Gastrocnemius medialis (tissue), 4 donors: ENCODE results near the gene ZSCAN5C. TPM values are rescaled to one million over a fixed set of nuclear protein-coding genes. Genes with fewer than 3 reads are reported as not detected.
"Not testable (repeated sequence)": the region's sequence is repeated elsewhere in the genome, so short reads cannot be mapped to it uniquely, and the experiment has no call there.

Experiments
- ATAC-seq, 2 donors: fragments of 150-250 bp; one replicate each; pipeline ENCODE4 v1.9.1; 2016
- DNase-seq, 2 donors: peaks; one replicate each; pipeline ENCODE4 v3.0.0-alpha.2; 2019
- H3K27ac ChIP-seq, 4 donors: fragments of 200-600 bp; sonication (generic); 1 replicate in 1 of 4; 2 replicates in 3 of 4; pipeline ENCODE4 v1.5.1; 2016 to 2018; ENCODE audit warnings: mild to moderate bottlenecking in 2 of 4, moderate library complexity in 1 of 4
- H3K27me3 ChIP-seq, 3 donors: fragments of 200-600 bp; sonication (generic) in 2 of 3; 1 replicate in 1 of 3; 2 replicates in 2 of 3; pipeline versions ENCODE4 v1.5.1 to v1.6.0; 2016 to 2019; ENCODE audit warnings: mild to moderate bottlenecking in 1 of 3, moderate library complexity in 1 of 3
- H3K36me3 ChIP-seq, 2 donors: fragments of 200-600 bp; sonication (generic) in 1 of 2; one replicate each; pipeline ENCODE4 v1.5.1; 2017 to 2018
- H3K4me1 ChIP-seq, 2 donors: fragments of 200-600 bp; sonication (generic) in 1 of 2; one replicate each; pipeline ENCODE4 v1.5.1; 2016 to 2017; ENCODE audit warnings: mild to moderate bottlenecking in 2 of 2
- H3K4me3 ChIP-seq, 4 donors: fragments of 200-600 bp; sonication (generic) in 3 of 4; 1 replicate in 1 of 4; 2 replicates in 3 of 4; pipeline ENCODE4 v1.5.1; 2016 to 2019; ENCODE audit warnings: mild to moderate bottlenecking in 2 of 4
- H3K9me3 ChIP-seq, 3 donors: fragments of 200-600 bp; sonication (generic) in 2 of 3; 1 replicate in 1 of 3; 2 replicates in 2 of 3; pipeline ENCODE4 v1.5.1; 2016 to 2019
- POLR2A ChIP-seq, 2 donors: fragments of 450-650 bp; IDR thresholded peaks; one replicate each; pipeline ENCODE4 v1.6.1; 2017; ENCODE audit warnings: antibody characterized with exemption in 2 of 2, mild to moderate bottlenecking in 2 of 2, moderate library complexity in 2 of 2
- in situ Hi-C, 4 donors: fragments of 200-750 bp; cut with MboI; loops; one replicate each; pipeline versions ENCODE4 v1.15.0 to v1.8.0; 2017; ENCODE audit warnings: low sequenced_read_pairs in 4 of 4
- intact Hi-C: fragments of 100-400 bp; cut with DNase I; formaldehyde crosslinking; loops from one replicate; pipeline ENCODE4 v1.15.1; 2023; ENCODE audit warnings: low total_unique reads
- total RNA-seq, 4 donors: library from RNA; depleted of rRNA; stranded (reverse); fragments of >200 nt; gene quantifications; one replicate each; pipeline versions ENCODE4 v1.1.0 to v1.2.3, GENCODE V29; 2016
- TF ChIP-seq, protein P1 (sequence below), 5 experiments: fragments of 450-650 bp in 3 of 5; fragments of 200-600 bp in 2 of 5; sonication (generic) in 2 of 5; IDR thresholded peaks in 4 of 5; conservative IDR thresholded peaks in 1 of 5; 1 replicate in 4 of 5; 2 replicates in 1 of 5; pipeline ENCODE4 v1.5.1; 2016 to 2019; ENCODE audit warnings: antibody characterized with exemption in 5 of 5, mild to moderate bottlenecking in 3 of 5, moderate library complexity in 3 of 5

Gene ZSCAN5C
- total RNA-seq, 4 donors from 2014 or later = not detected

DNA sequence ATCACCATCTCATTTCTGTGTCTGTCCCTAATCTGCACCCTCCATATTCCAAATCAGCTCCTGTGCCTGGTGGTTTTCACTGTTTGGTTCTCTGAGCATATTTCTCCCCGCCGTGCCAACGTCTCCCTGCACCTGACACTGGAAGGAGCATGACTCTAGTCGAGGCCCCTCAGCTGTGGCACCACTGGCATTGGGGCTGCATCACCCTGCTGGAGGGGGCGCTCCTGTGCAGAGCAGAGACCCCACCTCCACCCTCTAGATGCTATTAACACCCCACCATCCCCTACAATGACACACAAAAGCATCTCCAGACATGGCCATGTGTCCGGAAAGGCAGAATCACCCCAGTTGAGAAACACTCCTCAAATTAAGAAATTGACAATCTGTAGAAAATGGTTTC lies 20.8 kb downstream of the ZSCAN5C start:
- H3K27me3 ChIP-seq = no peaks in the 10 kb centered on the region
- ATAC-seq (no peak), DNase-seq (no peak)
- TF ChIP-seq, protein P1, sequence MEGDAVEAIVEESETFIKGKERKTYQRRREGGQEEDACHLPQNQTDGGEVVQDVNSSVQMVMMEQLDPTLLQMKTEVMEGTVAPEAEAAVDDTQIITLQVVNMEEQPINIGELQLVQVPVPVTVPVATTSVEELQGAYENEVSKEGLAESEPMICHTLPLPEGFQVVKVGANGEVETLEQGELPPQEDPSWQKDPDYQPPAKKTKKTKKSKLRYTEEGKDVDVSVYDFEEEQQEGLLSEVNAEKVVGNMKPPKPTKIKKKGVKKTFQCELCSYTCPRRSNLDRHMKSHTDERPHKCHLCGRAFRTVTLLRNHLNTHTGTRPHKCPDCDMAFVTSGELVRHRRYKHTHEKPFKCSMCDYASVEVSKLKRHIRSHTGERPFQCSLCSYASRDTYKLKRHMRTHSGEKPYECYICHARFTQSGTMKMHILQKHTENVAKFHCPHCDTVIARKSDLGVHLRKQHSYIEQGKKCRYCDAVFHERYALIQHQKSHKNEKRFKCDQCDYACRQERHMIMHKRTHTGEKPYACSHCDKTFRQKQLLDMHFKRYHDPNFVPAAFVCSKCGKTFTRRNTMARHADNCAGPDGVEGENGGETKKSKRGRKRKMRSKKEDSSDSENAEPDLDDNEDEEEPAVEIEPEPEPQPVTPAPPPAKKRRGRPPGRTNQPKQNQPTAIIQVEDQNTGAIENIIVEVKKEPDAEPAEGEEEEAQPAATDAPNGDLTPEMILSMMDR (IDR thresholded peaks at IDR 0.05 in 4 of 5, conservative IDR thresholded peaks at IDR 0.05 in 1 of 5) = no peak
- TF ChIP-seq POLR2A (IDR thresholded peaks at IDR 0.05) = no peak
- no peaks in the 10 kb centered on the region for H3K36me3 ChIP-seq
- in situ Hi-C loops (no loop called here), intact Hi-C loops (no loop called here)
- no peaks in the 10 kb centered on the region for H3K4me1 ChIP-seq
- no peak overlapping the region for H3K27ac ChIP-seq
- H3K9me3 ChIP-seq = no peaks in the 10 kb centered on the region
- no peak overlapping the region for H3K4me3 ChIP-seq

DNA sequence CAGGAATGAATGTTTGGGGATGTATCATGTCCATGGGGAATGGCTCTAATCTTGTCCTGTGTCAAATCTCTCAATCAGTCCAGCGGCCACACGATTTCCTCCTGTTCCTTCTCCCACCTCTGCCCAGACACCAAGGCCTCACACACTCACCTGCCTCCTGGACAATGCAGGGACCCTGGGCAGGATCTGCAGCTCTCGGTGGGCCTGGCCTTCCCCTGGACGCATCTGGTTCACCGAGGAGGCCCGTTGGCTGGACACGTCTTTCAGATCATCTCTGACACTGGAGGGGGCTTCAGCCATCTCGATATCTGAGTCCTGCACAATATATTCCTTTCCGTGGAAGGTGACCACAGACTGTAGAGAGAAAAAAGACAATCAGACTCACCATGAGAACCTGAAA lies 21.4 kb downstream of the ZSCAN5C start:
- in situ Hi-C loops = no loop called here
- TF ChIP-seq, protein P1 (IDR thresholded peaks at IDR 0.05 in 4 of 5, conservative IDR thresholded peaks at IDR 0.05 in 1 of 5) = no peak
- no peak for TF ChIP-seq POLR2A (IDR thresholded peaks at IDR 0.05)
- Histone ChIP-seq H3K4me3 (no peak overlapping the region), H3K27me3 (no peaks in the 10 kb centered on the region), H3K9me3 (no peaks in the 10 kb centered on the region), H3K4me1 (no peaks in the 10 kb centered on the region), H3K27ac (no peak overlapping the region), H3K36me3 (no peaks in the 10 kb centered on the region)
- intact Hi-C loops = no loop called here
- ATAC-seq = no peak
- DNase-seq = no peak

DNA sequence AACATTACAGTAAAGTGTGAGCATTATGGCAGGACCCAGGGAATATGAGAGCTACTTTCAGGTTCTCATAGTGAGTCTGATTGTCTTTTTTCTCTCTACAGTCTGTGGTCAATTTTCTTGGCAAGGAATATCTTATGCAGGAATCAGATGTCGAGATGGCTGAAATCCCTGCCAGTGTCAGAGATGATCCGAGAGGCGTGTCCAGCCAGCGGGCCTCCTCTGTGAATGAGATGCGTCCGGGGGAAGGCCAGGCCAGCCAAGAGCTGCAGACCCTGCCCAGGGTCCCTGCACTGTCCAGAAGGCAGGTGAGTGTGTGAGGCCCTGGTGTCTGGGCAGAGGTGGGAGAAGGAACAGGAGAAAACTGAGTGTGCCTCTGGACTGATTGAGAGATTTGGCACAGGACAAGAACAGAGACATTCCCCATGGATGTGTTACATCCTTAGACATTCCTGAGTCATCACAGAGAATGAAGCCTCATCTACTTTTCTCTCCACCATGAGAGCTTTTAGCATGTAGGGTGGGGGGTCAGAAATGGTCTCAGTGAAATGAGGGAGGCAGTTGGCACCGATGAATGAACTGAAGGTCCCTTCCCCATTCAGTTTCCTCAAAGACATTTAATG lies 43.2 kb downstream of the ZSCAN5C start:
- Histone ChIP-seq H3K36me3 (no peaks in the 10 kb centered on the region), H3K27me3 (no peaks in the 10 kb centered on the region), H3K4me1 (no peaks in the 10 kb centered on the region), H3K9me3 (no peaks in the 10 kb centered on the region), H3K27ac (no peak overlapping the region), H3K4me3 (no peak overlapping the region)
- in situ Hi-C loops = no loop called here
- intact Hi-C loops = no loop called here
- ATAC-seq = no peak
- TF ChIP-seq, protein P1 (IDR thresholded peaks at IDR 0.05 in 4 of 5, conservative IDR thresholded peaks at IDR 0.05 in 1 of 5) = no peak
- TF ChIP-seq POLR2A (IDR thresholded peaks at IDR 0.05) = no peak
- DNase-seq = no peak

DNA sequence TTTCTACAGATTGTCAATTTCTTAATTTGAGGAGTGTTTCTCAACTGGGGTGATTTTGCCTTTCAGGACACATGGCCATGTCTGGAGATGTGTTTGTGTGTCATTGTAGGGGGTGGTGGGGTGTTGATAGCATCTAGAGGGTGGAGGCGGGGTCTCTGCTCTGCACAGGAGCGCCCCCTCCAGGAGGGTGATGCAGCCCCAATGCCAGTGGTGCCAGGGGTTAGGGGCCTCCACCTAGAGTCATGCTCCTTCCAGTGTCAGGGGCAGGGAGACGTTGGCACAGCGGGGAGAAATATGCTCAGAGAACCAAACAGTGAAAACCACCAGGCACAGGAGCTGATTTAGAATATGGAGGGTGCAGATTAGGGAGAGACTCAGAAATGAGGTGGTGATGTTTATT lies 43.7 kb downstream of the ZSCAN5C start:
- ATAC-seq, H3K27ac ChIP-seq, H3K9me3 ChIP-seq, DNase-seq, H3K4me1 ChIP-seq, in situ Hi-C loops, H3K27me3 ChIP-seq, intact Hi-C loops, H3K36me3 ChIP-seq, H3K4me3 ChIP-seq: not testable (repeated sequence)

DNA sequence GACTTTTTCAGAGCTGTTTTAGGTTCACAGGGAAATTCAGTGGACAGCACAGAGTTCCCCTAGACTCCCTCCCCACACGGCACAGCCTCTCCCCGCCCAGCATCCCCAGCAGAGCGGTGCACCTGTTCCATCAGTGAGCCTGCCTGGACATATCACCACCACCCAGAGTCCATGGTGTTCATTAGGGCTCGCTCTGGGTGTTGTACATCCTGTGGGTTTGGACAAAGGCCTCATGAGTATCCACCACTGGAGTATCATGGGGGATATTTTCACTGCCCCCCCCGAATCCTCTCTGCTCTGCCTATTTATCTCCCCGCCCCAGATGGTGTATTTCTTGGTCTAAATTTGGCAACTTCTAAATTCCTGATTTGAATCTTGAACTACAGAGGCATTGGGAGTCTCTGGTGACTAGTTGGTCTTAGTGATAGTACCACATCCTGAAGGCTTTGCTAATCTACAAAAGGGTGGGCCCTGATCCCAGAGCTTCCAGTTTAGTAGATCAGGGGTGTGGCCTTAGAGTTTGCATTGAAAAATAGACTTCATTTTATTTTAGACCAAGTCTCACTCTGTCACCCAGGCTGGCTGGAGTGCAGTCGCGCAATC lies 46.8 kb downstream of the ZSCAN5C start:
- H3K4me1 ChIP-seq, ATAC-seq, H3K27ac ChIP-seq, H3K4me3 ChIP-seq, H3K9me3 ChIP-seq, H3K27me3 ChIP-seq, in situ Hi-C loops, intact Hi-C loops, DNase-seq, H3K36me3 ChIP-seq: not testable (repeated sequence)
